Activated naive CD4-positive, alpha-beta T cell treated with anti-CD3 and anti-CD28 coated beads for 36 hours (primary cell): ENCODE data around the gene YPEL3. TPM values are rescaled to one million over a fixed set of nuclear protein-coding genes. Genes with fewer than 3 reads are reported as not detected.

Source experiments
- CTCF ChIA-PET: fragments of 350-600 bp; sonication (Branson Sonifier 250); formaldehyde crosslinking; loops from one replicate; lab custom pipeline; 2021; ENCODE audit warnings: antibody characterized with exemption; lab: Charles Lee
- DNase-seq: peaks from one replicate; pipeline ENCODE4 v3.0.0-alpha.2; 2020
- H3K27ac Mint-ChIP-seq: one replicate; pipeline ENCODE4 v1.8.0; 2021; ENCODE audit warnings: mild to moderate bottlenecking, mixed read lengths
- H3K27me3 Mint-ChIP-seq: one replicate; pipeline ENCODE4 v1.8.0; 2021; ENCODE audit warnings: low read depth, mixed read lengths
- H3K36me3 Mint-ChIP-seq: one replicate; pipeline ENCODE4 v1.8.0; 2021; ENCODE audit warnings: low read depth, mixed read lengths
- H3K4me1 Mint-ChIP-seq: one replicate; pipeline ENCODE4 v1.8.0; 2021; ENCODE audit warnings: low read depth, mixed read lengths
- H3K4me3 Mint-ChIP-seq: one replicate; pipeline ENCODE4 v1.8.0; 2021; ENCODE audit warnings: mild to moderate bottlenecking, moderate library complexity, mixed read lengths
- H3K9me3 Mint-ChIP-seq: one replicate; pipeline ENCODE4 v1.8.0; 2021; ENCODE audit warnings: mixed read lengths
- intact Hi-C: fragments of 100-400 bp; cut with micrococcal nuclease; formaldehyde crosslinking; loops from one replicate; pipeline ENCODE4 v1.15.1; 2023
- total RNA-seq, 2 experiments: library from RNA; stranded (reverse); gene quantifications; one replicate each; pipeline ENCODE4 v1.2.3, GENCODE V29; 2021

YPEL3 gene
- total RNA-seq, 2 experiments from 2014 or later = 24.6 to 27.3 TPM

DNA sequence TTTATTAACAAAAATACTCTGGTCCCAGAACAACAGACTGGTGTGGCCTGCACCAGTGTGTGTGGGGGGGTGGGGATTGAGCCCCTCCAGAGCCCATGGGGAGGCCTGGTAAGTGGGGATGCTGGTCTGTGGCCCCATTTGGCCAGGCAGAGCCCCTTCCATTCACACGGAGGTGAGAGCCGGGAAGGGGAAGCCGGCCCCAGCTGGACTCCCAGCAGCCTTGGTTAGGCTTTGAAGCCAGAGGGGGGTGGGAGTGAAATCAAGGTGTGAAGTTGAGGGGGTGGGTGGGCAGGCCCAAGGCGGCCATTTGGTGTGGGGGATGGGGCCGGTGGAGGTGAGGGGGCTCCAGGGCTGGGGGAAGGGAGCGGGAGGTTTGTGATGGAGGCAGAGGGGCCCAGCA, 10.2 kb downstream of the YPEL3 start:
- peaks cover 19% of the 10 kb centered on the region for H3K4me1 Mint-ChIP-seq
- no peak overlapping the region for H3K4me3 Mint-ChIP-seq
- H3K36me3 Mint-ChIP-seq = peaks cover 25% of the 10 kb centered on the region
- CTCF ChIA-PET = no interaction called here
- intact Hi-C loops = no loop called here
- DNase-seq = no peak
- no peaks in the 10 kb centered on the region for H3K9me3 Mint-ChIP-seq
- H3K27ac Mint-ChIP-seq = no peak overlapping the region
- H3K27me3 Mint-ChIP-seq = no peaks in the 10 kb centered on the region

DNA sequence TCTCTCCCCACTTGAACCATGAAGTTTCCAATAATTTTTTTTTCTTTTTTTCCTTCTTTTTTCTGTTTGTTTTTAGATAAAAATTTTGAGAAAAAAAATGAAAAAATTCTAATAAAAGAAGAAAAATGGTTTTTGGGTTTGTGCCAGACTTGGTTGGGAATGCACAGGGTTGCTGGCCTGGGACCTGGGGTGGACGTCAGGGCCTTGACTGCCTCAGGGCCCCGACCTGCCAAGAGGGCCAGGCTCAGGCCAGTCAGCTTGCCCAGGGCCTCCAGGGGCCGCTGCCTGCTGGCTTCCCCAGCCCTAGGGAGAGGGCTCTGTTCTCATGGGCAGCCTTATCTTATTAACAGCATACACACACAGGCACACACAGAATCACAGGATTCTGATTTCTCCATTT, 10.8 kb downstream of the YPEL3 start:
- Mint-ChIP-seq H3K9me3 (no peaks in the 10 kb centered on the region), H3K27me3 (no peaks in the 10 kb centered on the region), H3K36me3 (peaks cover 27% of the 10 kb centered on the region), H3K4me1 (peaks cover 14% of the 10 kb centered on the region), H3K27ac (no peak overlapping the region), H3K4me3 (no peak overlapping the region)
- no peak for DNase-seq
- CTCF ChIA-PET = interaction anchor here (0.7 kb wide), 1 partner anchor 394 kb away, joined by 3 read pairs; no protein-coding TSS in a partner anchor
- intact Hi-C loops = no loop called here

DNA sequence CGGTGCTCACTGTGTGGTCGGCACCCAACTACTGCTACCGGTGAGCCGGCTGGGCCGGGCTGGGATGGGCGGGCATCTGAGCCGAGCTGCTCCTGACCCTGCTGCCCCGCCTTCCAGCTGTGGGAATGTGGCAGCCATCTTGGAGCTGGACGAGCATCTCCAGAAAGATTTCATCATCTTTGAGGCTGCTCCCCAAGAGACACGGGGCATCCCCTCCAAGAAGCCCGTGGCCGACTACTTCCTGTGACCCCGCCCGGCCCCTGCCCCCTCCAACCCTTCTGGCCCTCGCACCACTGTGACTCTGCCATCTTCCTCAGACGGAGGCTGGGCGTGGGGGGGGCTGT, 11.2 kb downstream of the YPEL3 start:
- intact Hi-C loops = no loop called here
- Mint-ChIP-seq H3K4me1 (peaks cover 10% of the 10 kb centered on the region), H3K4me3 (no peak overlapping the region), H3K27ac (no peak overlapping the region), H3K36me3 (peaks cover 27% of the 10 kb centered on the region), H3K9me3 (no peaks in the 10 kb centered on the region), H3K27me3 (no peaks in the 10 kb centered on the region)
- CTCF ChIA-PET = interaction anchor here (0.7 kb wide), 1 partner anchor 393 kb away, joined by 3 read pairs; no protein-coding TSS in a partner anchor
- DNase-seq = no peak

- peak overlapping the region; percentile 50 for H3K27ac Mint-ChIP-seq
- H3K4me1 Mint-ChIP-seq = peaks cover 6% of the 10 kb centered on the region
- intact Hi-C loops = no loop called here
- H3K36me3 Mint-ChIP-seq = peaks cover 27% of the 10 kb centered on the region
- no peak overlapping the region for H3K4me3 Mint-ChIP-seq
- CTCF ChIA-PET = interaction anchor here (0.7 kb wide), 1 partner anchor 393 kb away, joined by 3 read pairs; no protein-coding TSS in a partner anchor
- no peaks in the 10 kb centered on the region for H3K9me3 Mint-ChIP-seq
- no peaks in the 10 kb centered on the region for H3K27me3 Mint-ChIP-seq
- no peak for DNase-seq
These were observed 11.8 kb downstream of the YPEL3 start for GRCh38 chr16:30084096-30084815.

DNA sequence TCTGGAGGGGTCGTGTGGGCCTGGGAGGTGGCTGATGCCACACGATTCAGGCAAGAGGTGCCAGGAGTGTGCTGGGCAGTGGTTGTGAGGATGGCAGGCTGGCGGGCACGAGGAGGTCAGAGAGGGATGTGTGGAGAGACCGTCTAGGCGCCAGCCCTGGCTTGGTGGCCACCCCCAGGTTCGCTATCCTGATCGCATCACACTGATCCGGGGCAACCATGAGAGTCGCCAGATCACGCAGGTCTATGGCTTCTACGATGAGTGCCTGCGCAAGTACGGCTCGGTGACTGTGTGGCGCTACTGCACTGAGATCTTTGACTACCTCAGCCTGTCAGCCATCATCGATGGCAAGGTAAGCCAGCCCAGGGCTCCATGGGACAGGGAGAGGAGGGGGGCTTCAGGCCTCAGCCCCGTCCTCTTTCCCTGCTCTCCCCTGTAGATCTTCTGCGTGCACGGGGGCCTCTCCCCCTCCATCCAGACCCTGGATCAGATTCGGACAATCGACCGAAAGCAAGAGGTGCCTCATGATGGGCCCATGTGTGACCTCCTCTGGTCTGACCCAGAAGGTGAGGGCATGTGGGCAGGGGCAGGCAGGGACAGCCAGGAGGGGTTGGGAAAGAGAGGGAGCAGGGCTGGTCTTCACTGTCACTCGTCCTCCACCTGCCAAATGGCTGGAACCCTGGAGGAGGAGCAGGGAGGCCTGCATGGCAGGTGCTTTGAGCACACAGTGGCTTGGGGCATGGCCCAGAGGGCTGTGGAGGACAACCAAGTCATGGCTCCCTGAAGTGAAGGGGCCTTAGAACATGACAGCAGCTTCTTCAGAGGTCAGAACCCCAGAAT, 12.6 kb downstream of the YPEL3 start:
- Mint-ChIP-seq H3K36me3 (peaks cover 29% of the 10 kb centered on the region), H3K4me1 (peaks cover 2% of the 10 kb centered on the region), H3K4me3 (no peak overlapping the region), H3K27me3 (no peaks in the 10 kb centered on the region), H3K27ac (peak overlapping the region; percentile 50), H3K9me3 (no peaks in the 10 kb centered on the region)
- no peak for DNase-seq
- CTCF ChIA-PET = no interaction called here
- intact Hi-C loops = no loop called here

DNA sequence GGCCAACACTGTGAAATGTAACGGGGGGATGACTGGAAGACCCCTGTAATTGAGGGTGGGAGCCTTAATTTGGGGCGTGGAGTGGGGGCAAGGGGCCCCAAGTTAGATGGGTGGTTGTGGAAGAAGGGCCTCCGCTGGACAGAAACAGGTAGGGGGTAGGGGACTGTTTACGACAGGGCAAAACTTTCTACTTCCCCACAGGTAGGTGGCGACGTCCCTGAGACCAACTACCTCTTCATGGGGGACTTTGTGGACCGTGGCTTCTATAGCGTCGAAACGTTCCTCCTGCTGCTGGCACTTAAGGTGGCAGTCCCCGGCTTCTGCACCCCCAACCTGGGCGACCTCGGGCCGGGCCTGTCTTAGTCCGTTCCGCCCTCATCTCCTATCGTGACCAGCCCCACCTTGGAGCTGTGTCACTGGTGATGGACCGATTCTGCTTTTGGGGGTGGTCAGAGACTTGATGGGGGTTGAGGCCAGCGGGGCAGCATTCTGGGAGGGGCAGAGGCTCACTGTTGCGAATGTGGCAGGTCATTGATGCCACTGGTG, 13.4 kb downstream of the YPEL3 start:
- peaks cover 28% of the 10 kb centered on the region for H3K36me3 Mint-ChIP-seq
- no peak for DNase-seq
- no peak overlapping the region for H3K4me3 Mint-ChIP-seq
- peaks cover 11% of the 10 kb centered on the region for H3K4me1 Mint-ChIP-seq
- no peaks in the 10 kb centered on the region for H3K9me3 Mint-ChIP-seq
- no peaks in the 10 kb centered on the region for H3K27me3 Mint-ChIP-seq
- no peak overlapping the region for H3K27ac Mint-ChIP-seq
- CTCF ChIA-PET = interaction anchor here (8.7 kb wide), 1 partner anchor 9 kb away, joined by 50 read pairs; the partner anchor contains the start of gene TBX6
- intact Hi-C loops = no loop called here

GRCh38 chr16:30079480-30079879, 16.5 kb downstream of the YPEL3 start:
- Mint-ChIP-seq H3K9me3 (no peaks in the 10 kb centered on the region), H3K4me1 (peaks cover 31% of the 10 kb centered on the region), H3K36me3 (peaks cover 26% of the 10 kb centered on the region), H3K4me3 (no peak overlapping the region), H3K27me3 (no peaks in the 10 kb centered on the region), H3K27ac (no peak overlapping the region)
- intact Hi-C loops = no loop called here
- no peak for DNase-seq
- CTCF ChIA-PET = interaction anchor here (0.5 to 8.7 kb wide), 4 partner anchors 12 to 97 kb away, joined by 3 to 50 read pairs (median 4); partner anchors contain the start of gene TBX6

DNA sequence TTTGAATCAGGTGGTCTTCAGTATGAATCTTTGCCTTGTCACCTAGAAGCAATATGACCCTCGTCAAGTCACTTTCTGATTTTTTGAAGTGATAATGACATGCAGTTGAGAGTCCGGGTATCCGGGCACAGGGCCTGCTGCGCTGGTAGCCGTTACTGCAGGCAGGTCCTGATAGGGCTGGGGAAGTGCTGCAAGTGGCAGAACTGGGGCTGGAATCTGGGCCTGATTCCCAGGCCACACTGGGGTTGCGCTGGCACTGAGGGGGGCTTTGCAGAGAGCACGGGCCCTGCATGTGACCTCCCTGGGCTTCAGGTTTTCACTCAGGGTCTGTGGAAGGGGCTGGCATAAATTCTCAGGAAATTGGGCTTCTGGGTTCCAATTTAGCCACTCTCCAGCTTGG, 17.3 kb downstream of the YPEL3 start:
- Mint-ChIP-seq H3K4me1 (peaks cover 31% of the 10 kb centered on the region), H3K27ac (no peak overlapping the region), H3K9me3 (no peaks in the 10 kb centered on the region), H3K27me3 (no peaks in the 10 kb centered on the region), H3K36me3 (peaks cover 26% of the 10 kb centered on the region), H3K4me3 (no peak overlapping the region)
- CTCF ChIA-PET = interaction anchor here (0.6 to 8.7 kb wide), 3 partner anchors 12 to 99 kb away, joined by 4 to 50 read pairs (median 4); partner anchors contain the start of gene TBX6
- no peak for DNase-seq
- intact Hi-C loops = no loop called here

DNA sequence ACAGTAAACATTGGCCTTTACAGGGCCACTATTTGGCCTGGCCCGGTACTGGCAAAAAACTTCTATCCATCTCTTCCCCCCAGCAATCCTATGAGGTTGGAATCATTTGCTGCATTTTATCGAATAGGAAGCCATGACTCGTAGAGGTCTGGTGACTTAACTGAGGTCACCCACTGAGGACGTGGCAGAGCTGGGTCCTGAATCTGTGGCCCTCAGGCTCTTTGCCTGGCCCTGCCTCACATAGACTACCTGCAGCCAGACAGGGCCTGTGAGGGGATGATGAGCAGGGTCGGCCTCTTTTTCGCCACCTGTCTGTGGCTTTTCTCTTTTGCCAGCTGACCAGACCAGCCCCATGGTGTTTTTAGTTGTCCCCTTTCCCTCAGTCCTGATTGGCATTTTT, 18.4 kb downstream of the YPEL3 start:
- Mint-ChIP-seq H3K4me3 (no peak overlapping the region), H3K27me3 (no peaks in the 10 kb centered on the region), H3K9me3 (no peaks in the 10 kb centered on the region), H3K27ac (peak overlapping the region; percentile 57), H3K4me1 (peaks cover 31% of the 10 kb centered on the region), H3K36me3 (peaks cover 21% of the 10 kb centered on the region)
- DNase-seq = no peak
- CTCF ChIA-PET = interaction anchor here (0.6 to 8.7 kb wide), 2 partner anchors 14 to 36 kb away, joined by 3 to 50 read pairs; partner anchors contain the start of genes GDPD3 and TBX6
- intact Hi-C loops = no loop called here

- intact Hi-C loops = no loop called here
- Mint-ChIP-seq H3K27me3 (no peaks in the 10 kb centered on the region), H3K4me1 (peaks cover 33% of the 10 kb centered on the region), H3K9me3 (no peaks in the 10 kb centered on the region), H3K27ac (peak overlapping the region; percentile 71), H3K4me3 (peak overlapping the region; percentile 92), H3K36me3 (peaks cover 15% of the 10 kb centered on the region)
- no peak for DNase-seq
- CTCF ChIA-PET = interaction anchor here (0.6 to 8.7 kb wide), 5 partner anchors 11 to 98 kb away, joined by 3 to 50 read pairs (median 6); partner anchors contain the start of genes ALDOA and TBX6
These were observed 19.7 kb downstream of the YPEL3 start for GRCh38 chr16:30076276-30076791.

DNA sequence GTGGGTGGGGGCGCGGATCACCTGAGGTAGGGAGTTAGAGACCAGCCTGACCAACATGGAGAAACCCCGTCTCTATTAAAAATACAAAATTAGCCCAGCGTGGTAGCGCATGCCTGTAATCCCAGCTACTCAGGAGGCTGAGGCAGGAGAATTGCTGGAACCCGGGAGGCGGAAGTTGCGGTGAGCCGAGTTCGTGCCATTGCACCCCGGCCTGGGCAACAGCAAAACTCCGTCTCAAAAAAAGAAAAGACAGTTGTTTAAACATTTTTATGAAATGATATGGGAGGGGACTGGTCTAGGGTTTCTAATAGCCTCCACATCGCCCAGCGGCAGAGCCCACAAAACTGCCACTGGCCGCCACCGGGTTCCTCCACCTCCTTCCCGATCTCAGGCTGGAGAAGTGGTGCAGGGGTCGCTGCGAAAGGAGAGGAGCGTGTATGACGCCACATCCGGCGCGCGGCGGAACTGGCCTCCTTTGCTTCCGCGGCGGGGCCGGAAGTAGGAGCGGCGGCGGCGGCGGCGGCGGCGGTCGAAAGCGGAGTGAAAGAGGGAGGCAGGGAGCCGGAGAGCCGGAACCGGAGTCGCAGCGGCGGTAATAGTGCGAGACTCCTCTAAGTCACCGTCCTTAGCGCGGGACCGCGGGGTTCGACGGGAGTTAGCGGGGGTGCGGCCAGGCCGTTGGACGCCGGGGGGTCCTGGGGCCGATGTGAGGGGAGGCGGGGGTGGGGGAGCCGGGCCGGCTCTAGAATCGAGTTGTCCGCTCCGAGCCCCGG, 20.3 kb downstream of the YPEL3 start, which contains the start of gene PPP4C:
PPP4C (plus strand) TSS at position 492 of the 773 bp plus-strand sequence. CDS start 384 bp downstream, outside the sequence.
- Mint-ChIP-seq H3K4me3 (peak within 1 kb of the TSS; percentile 92), H3K4me1 (peaks cover 33% of the 10 kb centered on the region), H3K27me3 (no peaks in the 10 kb centered on the region), H3K27ac (peak within 1 kb of the TSS; percentile 94), H3K36me3 (peaks cover 13% of the 10 kb centered on the region), H3K9me3 (no peaks in the 10 kb centered on the region)
- DNase-seq = peak; percentile 93
- CTCF ChIA-PET = interaction anchor here (0.6 to 8.7 kb wide), 3 partner anchors 10 to 99 kb away, joined by 3 to 50 read pairs (median 8); partner anchors contain the start of genes ALDOA and TBX6
- intact Hi-C loops = loop anchor here (1.0 kb wide), 2 partner anchors 10 to 17 kb away; partner anchors contain the start of gene ALDOA
